AML-193 (cell line): ENCODE measurements around the gene GFOD1.
A peak's percentile ranks its signal among the peaks of the same experiment; 100 is the strongest.

ENCODE experiments used
- DNase-seq, 2 experiments: peaks; one replicate each; lab custom pipeline; 2025; lab: John Stamatoyannopoulos, UW

The GFOD1 gene

GRCh38 chr6:13377054-13377758 is 110.2 kb downstream of the GFOD1 start:
- peak; percentile 30 to 36 for DNase-seq

GRCh38 chr6:13375360-13375878 is 112.0 kb downstream of the GFOD1 start:
- no peak for DNase-seq

GRCh38 chr6:13373919-13374318 is 113.5 kb downstream of the GFOD1 start:
- no peak for DNase-seq

- DNase-seq: no peak
Measured at GRCh38 chr6:13373488-13373886, 113.9 kb downstream of the GFOD1 start.

GRCh38 chr6:13372688-13373487 is 114.5 kb downstream of the GFOD1 start:
- DNase-seq: no peak

- DNase-seq: no peak
Measured at GRCh38 chr6:13372076-13372475, 115.3 kb downstream of the GFOD1 start.

- DNase-seq: no peak
Measured at GRCh38 chr6:13371421-13372072, 115.9 kb downstream of the GFOD1 start.

- DNase-seq: no peak
Measured at GRCh38 chr6:13370623-13371022, 116.8 kb downstream of the GFOD1 start.

GRCh38 chr6:13369591-13369990 is 117.8 kb downstream of the GFOD1 start:
- no peak for DNase-seq

GRCh38 chr6:13368731-13369115 is 118.7 kb downstream of the GFOD1 start:
- DNase-seq: no peak

GRCh38 chr6:13368079-13368730 is 119.2 kb downstream of the GFOD1 start:
- no peak for DNase-seq

- no peak for DNase-seq
Measured at GRCh38 chr6:13367396-13367795, 120.0 kb downstream of the GFOD1 start.

- DNase-seq: no peak
Measured at GRCh38 chr6:13365320-13365719, 122.1 kb downstream of the GFOD1 start.

- no peak for DNase-seq
Measured at GRCh38 chr6:13364842-13365241, 122.6 kb downstream of the GFOD1 start.

- DNase-seq: no peak
Measured at GRCh38 chr6:13362412-13362811, 125.0 kb downstream of the GFOD1 start.

GRCh38 chr6:13360671-13361540 is 126.5 kb downstream of the GFOD1 start:
- peak; percentile 56 to 71 for DNase-seq

GRCh38 chr6:13359287-13359686 is 128.1 kb downstream of the GFOD1 start:
- no peak for DNase-seq

GRCh38 chr6:13358511-13358910 is 128.9 kb downstream of the GFOD1 start:
- no peak for DNase-seq

- DNase-seq: no peak
Measured at GRCh38 chr6:13357551-13358075, 129.8 kb downstream of the GFOD1 start.

GRCh38 chr6:13355999-13356785 is 131.2 kb downstream of the GFOD1 start:
- no peak for DNase-seq
